BJ (cell line): ENCODE results near the gene NAALADL2. TPM values are rescaled to one million over a fixed set of nuclear protein-coding genes. Genes with fewer than 3 reads are reported as not detected.

ENCODE experiments used
- CTCF ChIA-PET: fragments of 350-600 bp; formaldehyde crosslinking; extraction: SDS; loops from one replicate; lab custom pipeline; 2021; ENCODE audit warnings: antibody characterized with exemption, inconsistent platforms; lab: Yijun Ruan, JAX
- POLR2A ChIA-PET: fragments of 300-600 bp; sonication (Branson Sonifier 250); formaldehyde crosslinking; extraction: SDS; loops from one replicate; lab custom pipeline; 2021; ENCODE audit warnings: antibody characterized with exemption; lab: Charles Lee
- DNase-seq: peaks from one replicate; pipeline ENCODE4 v3.0.0-alpha.2; 2011; ENCODE audit warnings: low read depth
- H3K27me3 ChIP-seq: 2 replicates; pipeline ENCODE4 v1.6.0; 2011; ENCODE audit warnings: low read length; ENCODE audit not compliant: control insufficient read depth, insufficient read depth
- H3K36me3 ChIP-seq: 2 replicates; pipeline ENCODE4 v1.5.1; 2011; ENCODE audit warnings: low read length; ENCODE audit not compliant: control insufficient read depth, insufficient read depth
- H3K4me3 ChIP-seq: 2 replicates; pipeline ENCODE4 v1.5.1; 2011; ENCODE audit warnings: low read depth, mild to moderate bottlenecking, control low read depth, low read length
- polyA plus RNA-seq: library from polyadenylated mRNA; depleted of rRNA; stranded (reverse); fragments of >200 nt; gene quantifications from 2 replicates; pipeline ENCODE4 v1.2.3, GENCODE V29; 2011
- small RNA-seq: library from RNA; depleted of rRNA; stranded (forward); fragments of <200 nt; gene quantifications from one replicate; pipeline ENCODE3, GENCODE V24; 2012; ENCODE audit warnings: low replicate concordance, low read depth; ENCODE audit not compliant: insufficient read length
- TF ChIP-seq, protein P1 (sequence below): IDR thresholded peaks from 2 replicates; pipeline ENCODE4 v1.5.1; 2011; ENCODE audit warnings: low read depth, mild to moderate bottlenecking, control low read depth, inconsistent platforms, low read length, moderate library complexity; ENCODE audit not compliant: insufficient read depth

NAALADL2 gene
- polyA plus RNA-seq, 1 experiment = 3.6 TPM

DNA sequence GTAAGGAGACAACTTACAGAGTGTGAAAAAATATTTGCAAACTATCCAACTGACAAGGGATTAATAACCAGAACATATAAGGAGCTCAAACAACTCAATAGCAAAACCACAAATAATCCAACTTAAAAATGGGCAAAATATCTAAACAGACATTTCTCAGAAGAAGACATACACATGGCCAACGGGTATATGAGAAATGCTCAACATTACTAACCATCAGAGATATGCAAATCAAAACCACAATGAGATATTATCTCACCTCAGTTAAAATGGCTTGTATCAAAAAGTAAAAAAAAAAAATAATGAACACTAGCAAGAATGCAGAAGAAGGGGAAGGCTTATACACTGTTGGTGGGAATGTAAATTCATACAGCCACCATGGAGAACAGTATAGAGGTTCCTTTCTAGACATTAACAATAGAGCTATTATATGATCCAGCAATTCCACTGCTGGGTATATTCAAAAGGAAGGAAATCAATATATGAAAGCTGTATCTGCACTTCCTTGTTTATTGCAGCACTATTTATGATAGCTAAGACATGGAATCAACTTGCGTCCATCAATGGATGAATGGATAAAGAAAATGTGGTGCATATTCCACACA lies 998.6 kb downstream of the NAALADL2 start:
- CTCF ChIA-PET = no interaction called here
- no peak overlapping the region for H3K4me3 ChIP-seq

More for the DNA sequence above, 998.6 kb downstream of the NAALADL2 start:
- no peaks in the 10 kb centered on the region for H3K36me3 ChIP-seq
- H3K27me3 ChIP-seq = no peaks in the 10 kb centered on the region
- DNase-seq = no peak
- POLR2A ChIA-PET = no interaction called here
- TF ChIP-seq, protein P1, sequence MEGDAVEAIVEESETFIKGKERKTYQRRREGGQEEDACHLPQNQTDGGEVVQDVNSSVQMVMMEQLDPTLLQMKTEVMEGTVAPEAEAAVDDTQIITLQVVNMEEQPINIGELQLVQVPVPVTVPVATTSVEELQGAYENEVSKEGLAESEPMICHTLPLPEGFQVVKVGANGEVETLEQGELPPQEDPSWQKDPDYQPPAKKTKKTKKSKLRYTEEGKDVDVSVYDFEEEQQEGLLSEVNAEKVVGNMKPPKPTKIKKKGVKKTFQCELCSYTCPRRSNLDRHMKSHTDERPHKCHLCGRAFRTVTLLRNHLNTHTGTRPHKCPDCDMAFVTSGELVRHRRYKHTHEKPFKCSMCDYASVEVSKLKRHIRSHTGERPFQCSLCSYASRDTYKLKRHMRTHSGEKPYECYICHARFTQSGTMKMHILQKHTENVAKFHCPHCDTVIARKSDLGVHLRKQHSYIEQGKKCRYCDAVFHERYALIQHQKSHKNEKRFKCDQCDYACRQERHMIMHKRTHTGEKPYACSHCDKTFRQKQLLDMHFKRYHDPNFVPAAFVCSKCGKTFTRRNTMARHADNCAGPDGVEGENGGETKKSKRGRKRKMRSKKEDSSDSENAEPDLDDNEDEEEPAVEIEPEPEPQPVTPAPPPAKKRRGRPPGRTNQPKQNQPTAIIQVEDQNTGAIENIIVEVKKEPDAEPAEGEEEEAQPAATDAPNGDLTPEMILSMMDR = no peak

Small RNA genes within 50 kb of the gene (small RNA-seq; reads per million reads assigned to genes)
- gene MIR4789 (22.1 reads per million, percentile 84 among the genes with 10 or more reads in this experiment), gene RNU4-91P (not detected), gene RNU6-1233P (not detected), gene RNU6-1317P (not detected)
